Cardiac muscle cell (in vitro differentiated cells and primary cell): Measurements from ENCODE around the gene LRRC8E. TPM values are rescaled to one million over a fixed set of nuclear protein-coding genes. Genes with fewer than 3 reads are reported as not detected.

Source experiments
- DNase-seq, 2 donors: peaks; one replicate each; pipeline versions ENCODE4 v3.0.0 to v3.0.0-alpha.2; 2010 to 2017; ENCODE audit warnings: low read depth in 1 of 2, low spot score in 1 of 2
- H3K27ac ChIP-seq: fragments of 200-600 bp; sonication (generic); 2 replicates; pipeline ENCODE4 v1.5.1; 2016
- H3K27me3 ChIP-seq: fragments of 200-600 bp; sonication (generic); 2 replicates; pipeline ENCODE4 v1.6.0; 2016; ENCODE audit warnings: control low read depth
- H3K36me3 ChIP-seq: fragments of 200-600 bp; sonication (generic); 2 replicates; pipeline ENCODE4 v1.5.1; 2016; ENCODE audit warnings: control low read depth
- H3K4me1 ChIP-seq: fragments of 200-600 bp; sonication (generic); 2 replicates; pipeline ENCODE4 v1.8.1; 2017; ENCODE audit warnings: low read depth, mild to moderate bottlenecking, mixed run types
- H3K4me3 ChIP-seq: fragments of 200-600 bp; sonication (generic); 2 replicates; pipeline ENCODE4 v1.5.1; 2016; ENCODE audit warnings: mild to moderate bottlenecking
- H3K9me3 ChIP-seq: fragments of 200-600 bp; sonication (generic); 2 replicates; pipeline ENCODE4 v1.5.1; 2017; ENCODE audit warnings: low read depth, mild to moderate bottlenecking, control low read depth
- polyA plus RNA-seq: library from polyadenylated mRNA; unstranded; fragments of >200 nt; fragmentation: Nextera tagmentation; extraction: Ambion mirVana; gene quantifications from 2 replicates; pipeline ENCODE4 v1.2.1, GENCODE V29; 2016
- total RNA-seq: library from RNA; depleted of rRNA; stranded (reverse); fragments of >200 nt; gene quantifications from 2 replicates; pipeline ENCODE4 v1.2.3, GENCODE V29; 2016
- TF ChIP-seq, protein P1 (sequence below): IDR thresholded peaks from 2 replicates; pipeline ENCODE4 v1.5.1; 2012; ENCODE audit warnings: low read depth, mild to moderate bottlenecking, low read length

Gene LRRC8E
- total and polyA plus RNA-seq, 2 experiments from 2014 or later, result 2.4 TPM; not detected in 1

DNA sequence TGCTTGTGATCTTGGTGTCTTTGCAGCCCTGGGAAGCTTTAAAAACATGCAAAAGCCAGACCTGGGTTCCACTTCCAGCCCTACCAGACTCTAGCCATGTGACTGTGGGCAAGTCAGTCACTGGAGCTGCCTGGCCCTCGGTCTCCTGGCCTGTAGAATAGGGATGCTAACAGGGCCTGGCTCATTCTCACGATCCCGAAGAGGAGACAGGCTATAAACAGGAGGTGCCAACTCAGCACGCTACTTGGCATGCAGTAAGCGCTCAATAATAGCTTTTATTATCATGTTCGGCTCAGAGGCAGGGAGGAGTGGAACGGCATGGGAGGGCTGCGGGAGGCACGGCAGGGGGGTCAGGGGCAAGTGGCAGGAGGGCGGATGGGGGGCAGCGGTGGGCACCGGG is 35.9 kb downstream of the LRRC8E start:
- Histone ChIP-seq H3K4me3 (no peak overlapping the region), H3K27me3 (no peaks in the 10 kb centered on the region), H3K36me3 (no peaks in the 10 kb centered on the region), H3K27ac (no peak overlapping the region), H3K4me1 (peaks cover 4% of the 10 kb centered on the region), H3K9me3 (no peaks in the 10 kb centered on the region)
- DNase-seq, result no peak
- TF ChIP-seq, protein P1, sequence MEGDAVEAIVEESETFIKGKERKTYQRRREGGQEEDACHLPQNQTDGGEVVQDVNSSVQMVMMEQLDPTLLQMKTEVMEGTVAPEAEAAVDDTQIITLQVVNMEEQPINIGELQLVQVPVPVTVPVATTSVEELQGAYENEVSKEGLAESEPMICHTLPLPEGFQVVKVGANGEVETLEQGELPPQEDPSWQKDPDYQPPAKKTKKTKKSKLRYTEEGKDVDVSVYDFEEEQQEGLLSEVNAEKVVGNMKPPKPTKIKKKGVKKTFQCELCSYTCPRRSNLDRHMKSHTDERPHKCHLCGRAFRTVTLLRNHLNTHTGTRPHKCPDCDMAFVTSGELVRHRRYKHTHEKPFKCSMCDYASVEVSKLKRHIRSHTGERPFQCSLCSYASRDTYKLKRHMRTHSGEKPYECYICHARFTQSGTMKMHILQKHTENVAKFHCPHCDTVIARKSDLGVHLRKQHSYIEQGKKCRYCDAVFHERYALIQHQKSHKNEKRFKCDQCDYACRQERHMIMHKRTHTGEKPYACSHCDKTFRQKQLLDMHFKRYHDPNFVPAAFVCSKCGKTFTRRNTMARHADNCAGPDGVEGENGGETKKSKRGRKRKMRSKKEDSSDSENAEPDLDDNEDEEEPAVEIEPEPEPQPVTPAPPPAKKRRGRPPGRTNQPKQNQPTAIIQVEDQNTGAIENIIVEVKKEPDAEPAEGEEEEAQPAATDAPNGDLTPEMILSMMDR, result no peak

DNA sequence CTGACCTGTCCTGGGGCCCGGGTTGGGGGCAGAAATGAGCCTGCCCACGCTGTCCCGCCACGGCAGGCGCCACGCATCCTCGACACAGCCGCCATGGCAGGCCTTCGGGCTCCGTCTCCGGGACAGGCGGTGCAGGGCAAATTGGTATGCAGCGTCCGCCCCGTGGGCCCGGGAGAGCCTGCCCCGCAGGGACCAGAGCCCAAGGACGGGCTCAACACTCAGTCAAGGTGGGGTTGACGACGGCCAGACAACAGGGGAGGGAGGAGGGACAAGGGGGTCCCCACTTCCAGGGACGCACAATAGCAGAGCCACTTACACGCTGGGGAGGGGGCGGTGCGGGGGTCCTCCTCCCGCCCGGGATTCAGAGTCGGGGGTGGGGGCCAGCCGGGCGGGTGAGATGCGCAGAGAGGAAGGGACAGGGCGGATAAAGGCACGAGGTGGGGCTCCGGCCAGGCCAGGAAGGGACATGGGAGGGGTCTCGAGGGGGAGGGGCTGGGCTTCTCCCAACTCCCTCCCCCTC is 36.4 kb downstream of the LRRC8E start:
- H3K27me3 ChIP-seq, result no peaks in the 10 kb centered on the region
- TF ChIP-seq, protein P1, result no peak
- no peak overlapping the region for H3K27ac ChIP-seq
- H3K4me3 ChIP-seq, result peak overlapping the region; percentile 63
- H3K36me3 ChIP-seq, result no peaks in the 10 kb centered on the region
- DNase-seq, result no peak
- peaks cover 4% of the 10 kb centered on the region for H3K4me1 ChIP-seq
- H3K9me3 ChIP-seq, result no peaks in the 10 kb centered on the region

DNA sequence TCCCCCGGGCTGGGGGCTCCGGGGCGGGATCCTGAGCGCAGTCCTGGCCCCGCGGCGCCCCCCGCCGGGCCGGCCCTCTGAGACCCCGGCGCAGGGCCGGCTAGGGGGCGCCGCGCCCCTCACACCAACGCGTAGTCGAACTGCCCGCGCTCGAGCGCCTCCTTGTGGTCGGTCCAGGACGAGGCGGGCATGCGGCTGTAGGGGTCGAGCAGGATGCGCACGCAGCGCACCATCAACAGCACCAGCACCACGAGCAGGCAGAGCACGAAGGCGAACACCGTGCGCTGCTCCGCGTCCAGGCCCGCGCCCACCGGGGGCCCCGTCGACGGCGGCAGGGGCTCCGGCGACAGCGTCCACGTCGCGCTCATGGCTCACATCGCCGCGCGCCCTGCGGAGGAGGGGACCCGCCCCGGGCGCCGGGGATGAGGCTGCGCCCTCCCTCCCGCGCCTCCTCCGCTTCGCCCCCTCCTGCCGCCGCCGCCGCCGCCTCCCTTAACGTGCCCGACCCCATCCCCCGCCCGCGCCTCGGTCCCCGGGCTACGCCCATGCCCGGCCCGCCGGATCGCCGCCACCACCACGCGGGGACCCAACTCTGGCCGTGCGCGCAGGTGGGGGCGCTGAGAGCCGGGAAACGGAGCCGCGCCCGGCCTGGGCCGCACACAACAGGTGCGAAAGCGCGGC is 37.0 kb downstream of the LRRC8E start:
- H3K27ac ChIP-seq, result no peak overlapping the region
- no peaks in the 10 kb centered on the region for H3K27me3 ChIP-seq
- H3K4me1 ChIP-seq, result peaks cover 4% of the 10 kb centered on the region
- H3K4me3 ChIP-seq, result peak overlapping the region; percentile 63
- H3K9me3 ChIP-seq, result no peaks in the 10 kb centered on the region
- peaks cover under 1% of the 10 kb centered on the region for H3K36me3 ChIP-seq
- TF ChIP-seq, protein P1, result peak; percentile 66
- DNase-seq, result peak; percentile 77 to 93

DNA sequence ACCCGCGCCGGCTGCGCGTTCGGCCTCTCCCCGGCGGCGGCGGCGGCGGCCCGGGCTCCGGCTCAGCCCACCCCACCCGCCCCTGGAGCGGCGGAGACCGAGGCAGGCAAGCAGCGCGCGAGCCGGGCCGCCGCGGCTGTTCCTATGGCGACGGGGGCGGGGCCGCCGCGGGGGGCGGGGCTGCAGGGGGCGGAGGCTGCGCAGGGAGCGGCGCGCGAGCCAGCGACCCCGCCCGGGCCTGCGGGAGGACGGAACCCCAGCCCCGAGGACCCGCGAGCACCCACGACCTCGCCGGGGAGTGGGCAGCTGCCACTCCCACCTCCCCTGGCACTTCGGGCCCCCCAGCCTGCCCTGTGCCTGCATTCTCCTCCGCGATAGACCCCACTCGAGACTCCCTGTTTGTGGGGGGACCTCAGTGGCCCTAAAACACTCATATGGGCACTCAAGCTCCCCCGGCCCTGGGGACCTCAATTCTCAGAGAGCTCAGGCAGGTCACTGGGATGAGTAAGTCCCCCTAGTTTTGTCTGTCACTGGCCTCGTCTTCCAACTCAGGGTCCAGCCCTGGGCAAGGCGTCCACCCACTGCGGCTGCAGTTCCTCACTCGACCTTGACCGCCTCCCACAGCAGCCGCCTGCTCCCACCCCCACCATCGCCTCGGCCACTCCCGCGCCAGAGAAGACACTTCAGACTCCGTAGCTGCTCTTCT is 37.9 kb downstream of the LRRC8E start, which contains the start of gene CTXN1:
Gene CTXN1 (minus strand): TSS at position 115 of the 706 bp plus-strand sequence. CDS start 597 bp downstream, outside the sequence.
- H3K36me3 ChIP-seq, result peaks cover 5% of the 10 kb centered on the region
- DNase-seq, result peak; percentile 63 to 85
- H3K27ac ChIP-seq, result no peak within 1 kb of the TSS

More for the DNA sequence above, 37.9 kb downstream of the LRRC8E start, which contains the start of gene CTXN1:
- H3K4me3 ChIP-seq, result peak within 1 kb of the TSS; percentile 63
- TF ChIP-seq, protein P1, result no peak
- no peaks in the 10 kb centered on the region for H3K27me3 ChIP-seq
- H3K9me3 ChIP-seq, result no peaks in the 10 kb centered on the region
- peaks cover 4% of the 10 kb centered on the region for H3K4me1 ChIP-seq
